GM21737 (cell line): ENCODE measurements around the gene TBC1D30.
"Not testable (repeated sequence)": the region's sequence is repeated elsewhere in the genome, so short reads cannot be mapped to it uniquely, and the experiment has no call there.

Experiments used
- ATAC-seq: cut with Tn5 transposase; IDR thresholded peaks from one replicate; pipeline ENCODE4 v1.9.1; 2021; ENCODE audit warnings: mild to moderate bottlenecking, moderate library complexity; ENCODE audit not compliant: unreplicated experiment

The TBC1D30 gene

GRCh38 chr12:64824500-64825142 is at the start of gene TBC1D30:
TSS of gene TBC1D30 (plus strand) at chr12:64824647. CDS start at chr12:64824880, 233 bp downstream.
- no peak for ATAC-seq

- ATAC-seq, result not testable (repeated sequence)
These were observed 49.2 kb upstream of the TBC1D30 start for GRCh38 chr12:64775147-64775736.

GRCh38 chr12:64779354-64779974 is 45.0 kb upstream of the TBC1D30 start:
- no peak for ATAC-seq

GRCh38 chr12:64780132-64780530 is 44.3 kb upstream of the TBC1D30 start:
- ATAC-seq, result no peak

- no peak for ATAC-seq
These were observed 43.7 kb upstream of the TBC1D30 start for GRCh38 chr12:64780531-64781279.

GRCh38 chr12:64781280-64782190 is 42.9 kb upstream of the TBC1D30 start:
- ATAC-seq, result no peak

GRCh38 chr12:64782191-64782876 is 42.1 kb upstream of the TBC1D30 start:
- no peak for ATAC-seq

GRCh38 chr12:64785838-64786237 is 38.6 kb upstream of the TBC1D30 start:
- ATAC-seq, result no peak

- ATAC-seq, result no peak
These were observed 34.3 kb upstream of the TBC1D30 start for GRCh38 chr12:64790166-64790565.

GRCh38 chr12:64791036-64791435 is 33.4 kb upstream of the TBC1D30 start:
- no peak for ATAC-seq

- ATAC-seq, result no peak
These were observed 32.3 kb upstream of the TBC1D30 start for GRCh38 chr12:64792128-64792527.

- no peak for ATAC-seq
These were observed 30.8 kb upstream of the TBC1D30 start for GRCh38 chr12:64793610-64794009.

- ATAC-seq, result no peak
These were observed 30.1 kb upstream of the TBC1D30 start for GRCh38 chr12:64794305-64794704.

GRCh38 chr12:64796205-64796845 is 28.1 kb upstream of the TBC1D30 start:
- ATAC-seq, result peak; percentile 64

GRCh38 chr12:64797156-64797555 is 27.3 kb upstream of the TBC1D30 start:
- ATAC-seq, result no peak

- ATAC-seq, result no peak
These were observed 26.3 kb upstream of the TBC1D30 start for GRCh38 chr12:64798165-64798564.

GRCh38 chr12:64800640-64801039 is 23.8 kb upstream of the TBC1D30 start:
- ATAC-seq, result no peak

GRCh38 chr12:64801381-64801780 is 23.1 kb upstream of the TBC1D30 start:
- no peak for ATAC-seq

GRCh38 chr12:64802180-64802775 is 22.2 kb upstream of the TBC1D30 start:
- not testable (repeated sequence) for ATAC-seq
